ENCODE results near the gene FANCL. TPM values are rescaled to one million over a fixed set of nuclear protein-coding genes. Genes with fewer than 3 reads are reported as not detected.
"Not testable (repeated sequence)": the region's sequence is repeated elsewhere in the genome, so short reads cannot be mapped to it uniquely, and the experiment has no call there.

The FANCL gene
- total RNA-seq, 1 experiment from 2014 or later = 36.7 TPM

DNA sequence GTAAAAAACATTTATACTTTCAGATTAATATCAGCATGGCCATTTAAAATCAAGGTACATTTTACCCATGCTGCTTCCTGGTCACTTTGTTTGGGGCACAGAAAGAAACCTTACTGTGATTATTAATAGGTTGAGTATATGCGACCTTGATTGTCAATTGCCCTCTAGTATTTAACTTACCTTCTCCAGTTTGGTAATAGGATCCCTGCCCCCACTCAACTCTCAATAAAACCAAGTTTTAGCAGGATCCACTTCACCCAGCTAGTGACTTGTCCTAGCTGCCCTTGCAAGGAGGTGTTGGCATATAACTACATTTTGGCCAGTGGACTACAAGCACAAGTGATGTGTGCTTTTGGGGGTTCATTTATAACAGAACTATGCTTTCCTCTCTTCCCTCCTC, 34.3 kb downstream of the FANCL start:
- DNase-seq (ENCODE audit: low spot score) = no peak

DNA sequence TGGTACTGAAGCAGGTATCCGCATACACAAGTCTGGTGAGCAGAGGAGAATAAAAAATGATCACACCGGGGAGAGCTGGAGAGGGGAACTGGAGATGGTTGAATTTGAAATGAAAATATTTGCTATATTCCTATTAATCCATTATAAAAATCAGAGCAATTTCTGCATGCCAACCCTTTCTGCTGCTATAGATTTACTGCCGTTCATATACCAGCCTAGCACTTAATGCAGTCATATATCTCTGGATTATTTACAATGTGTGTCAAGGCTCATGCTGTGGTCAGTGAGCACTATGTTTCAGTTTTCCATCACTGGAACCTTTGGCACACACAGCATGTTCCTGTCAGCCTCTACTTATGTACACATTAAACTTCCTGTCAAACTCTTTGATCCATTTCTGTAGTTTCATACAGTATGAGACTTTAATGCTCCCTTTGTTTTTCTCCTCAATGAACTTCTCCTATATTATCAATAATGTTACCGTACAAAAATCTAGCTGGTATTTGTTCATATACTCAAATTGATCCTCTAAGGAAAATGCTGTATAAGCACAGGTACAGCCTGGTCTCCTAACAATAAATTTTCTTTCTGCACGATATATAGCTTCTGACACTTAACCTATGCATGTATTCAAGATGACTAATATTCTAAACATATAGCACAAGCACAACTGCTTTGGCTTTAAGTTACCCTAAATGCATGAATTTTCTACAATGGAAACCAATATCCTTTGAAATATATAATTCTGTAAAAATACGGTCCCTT, 36.7 kb downstream of the FANCL start:
- DNase-seq (ENCODE audit: low spot score) = no peak

DNA sequence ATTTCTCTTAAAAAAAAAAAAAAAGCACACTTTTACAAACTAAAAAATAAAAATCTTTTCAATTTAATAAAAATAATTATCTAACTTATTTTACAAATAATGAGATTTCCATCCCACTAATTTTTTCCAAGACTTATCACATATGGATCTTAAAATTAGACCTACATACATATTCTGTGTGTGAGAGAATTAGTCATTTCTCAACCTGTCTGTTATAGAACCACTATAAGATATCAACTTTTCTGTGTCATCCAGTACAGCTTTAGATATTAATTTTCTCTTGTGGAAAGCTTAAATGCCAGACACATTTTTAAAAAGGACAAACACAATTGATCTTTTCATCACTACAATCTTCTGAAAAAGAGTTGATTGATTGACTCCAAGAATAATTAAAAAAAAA, 38.1 kb downstream of the FANCL start:
- DNase-seq (ENCODE audit: low spot score) = no peak

DNA sequence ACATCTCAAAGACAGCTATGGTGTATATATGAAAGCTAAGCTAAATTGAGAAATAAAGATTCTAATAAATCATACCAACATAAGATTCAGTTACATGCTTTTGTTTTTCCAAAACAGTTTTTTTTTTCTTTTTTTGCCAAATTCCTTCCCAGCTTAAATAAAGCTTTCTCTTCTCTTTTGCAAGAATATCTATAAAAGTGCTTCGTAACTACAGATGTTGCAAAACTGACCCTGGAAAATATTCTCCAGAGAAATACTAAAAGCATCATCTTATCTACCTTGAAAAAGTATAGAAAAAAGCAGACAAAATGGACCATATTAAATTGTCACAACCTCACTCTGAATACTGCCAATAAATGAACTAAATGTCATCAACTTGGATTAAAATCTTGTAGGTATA, 38.7 kb downstream of the FANCL start:
- DNase-seq (ENCODE audit: low spot score) = no peak

DNA sequence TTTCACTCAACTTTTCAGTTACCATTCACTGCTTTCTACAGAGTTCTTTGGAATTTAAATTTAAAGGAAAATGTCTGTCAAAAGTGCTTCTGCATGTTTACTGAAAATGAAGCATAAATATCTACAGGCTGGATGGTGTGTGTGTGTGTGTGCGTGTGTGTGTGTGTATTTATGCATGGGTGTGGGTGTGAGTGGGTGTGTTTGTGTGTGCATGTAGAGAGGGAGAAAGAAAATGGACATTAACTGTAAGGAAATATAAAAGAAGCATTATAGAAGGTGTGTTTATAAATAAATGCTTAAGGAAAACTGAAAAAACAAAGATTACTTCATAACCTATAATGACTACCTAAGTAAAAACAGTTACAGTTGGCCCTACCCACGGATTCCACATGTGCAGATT, 43.2 kb downstream of the FANCL start:
- no peak for DNase-seq (ENCODE audit: low spot score)

DNA sequence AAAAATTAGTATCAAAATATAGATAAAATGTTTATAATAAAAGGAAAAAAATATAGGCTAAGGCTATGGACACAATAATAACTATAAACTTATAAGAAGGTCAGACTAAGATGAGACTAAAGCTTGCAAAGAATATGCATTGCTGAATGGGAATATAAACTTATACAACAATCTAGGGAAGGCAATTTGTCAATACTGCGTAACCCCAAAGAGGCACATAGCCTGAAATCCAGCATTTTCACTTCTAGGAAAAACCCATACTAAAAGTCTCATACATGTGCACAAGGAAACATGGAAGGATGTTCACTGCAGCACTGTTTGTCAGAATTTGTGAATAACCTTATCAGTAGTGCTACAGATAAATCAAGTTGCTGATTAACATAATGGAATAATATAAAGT, 45.5 kb downstream of the FANCL start:
- DNase-seq (ENCODE audit: low spot score) = no peak

DNA sequence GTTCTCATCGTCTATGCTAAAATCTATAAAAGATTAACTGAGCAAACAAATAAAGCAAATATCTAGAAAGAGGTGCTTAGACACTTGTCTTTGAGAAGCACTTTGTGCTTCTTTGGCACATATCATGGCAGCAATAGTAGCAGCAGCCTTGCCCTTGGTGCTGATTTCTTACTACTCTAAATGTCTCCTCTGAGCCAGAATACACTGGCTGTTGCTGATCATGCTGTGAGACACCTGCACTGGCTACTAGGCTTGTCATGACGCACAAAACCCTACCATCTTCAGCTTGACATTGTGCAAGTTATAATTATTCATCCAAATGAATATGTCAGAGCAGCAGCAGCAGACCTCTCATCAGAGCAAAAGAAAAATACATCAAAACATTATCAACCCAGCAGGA, 46.7 kb downstream of the FANCL start:
- no peak for DNase-seq (ENCODE audit: low spot score)

DNA sequence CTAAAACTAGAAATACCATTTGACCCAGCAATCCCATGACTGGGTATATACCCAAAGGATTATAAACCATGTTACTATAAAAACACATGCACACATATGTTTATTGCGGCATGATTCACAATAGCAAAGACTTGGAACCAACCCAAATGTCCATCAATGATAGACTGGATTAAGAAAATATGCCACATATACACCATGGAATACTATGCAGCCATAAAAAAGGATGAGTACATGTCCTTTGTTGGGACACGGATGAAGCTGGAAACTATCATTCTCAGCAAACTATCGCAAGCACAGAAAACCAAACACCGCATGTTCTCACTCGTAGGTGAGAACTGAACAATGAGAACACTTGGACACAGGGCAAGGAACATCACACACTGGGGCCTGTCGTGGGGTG, 54.1 kb downstream of the FANCL start:
- DNase-seq (ENCODE audit: low spot score) = not testable (repeated sequence)

DNA sequence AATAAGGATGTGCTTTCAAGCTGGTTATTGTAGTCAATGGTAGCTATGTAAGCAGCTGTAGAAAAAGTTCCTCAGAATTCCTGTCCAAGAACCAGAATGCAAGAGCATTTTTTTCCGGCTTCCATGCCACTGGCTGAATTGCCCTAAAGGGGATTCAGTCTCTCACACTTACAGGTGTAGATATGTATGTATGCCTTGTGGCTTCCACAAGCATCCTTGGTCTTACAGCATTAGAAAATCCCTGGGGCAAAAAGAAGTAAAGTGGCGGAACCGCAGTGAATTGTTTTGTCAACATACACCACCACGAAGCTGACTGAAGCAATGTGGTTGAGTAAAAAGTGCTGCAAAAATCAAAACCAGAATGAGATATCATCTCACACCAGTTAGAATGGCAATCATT, 54.6 kb downstream of the FANCL start:
- DNase-seq (ENCODE audit: low spot score) = no peak

DNA sequence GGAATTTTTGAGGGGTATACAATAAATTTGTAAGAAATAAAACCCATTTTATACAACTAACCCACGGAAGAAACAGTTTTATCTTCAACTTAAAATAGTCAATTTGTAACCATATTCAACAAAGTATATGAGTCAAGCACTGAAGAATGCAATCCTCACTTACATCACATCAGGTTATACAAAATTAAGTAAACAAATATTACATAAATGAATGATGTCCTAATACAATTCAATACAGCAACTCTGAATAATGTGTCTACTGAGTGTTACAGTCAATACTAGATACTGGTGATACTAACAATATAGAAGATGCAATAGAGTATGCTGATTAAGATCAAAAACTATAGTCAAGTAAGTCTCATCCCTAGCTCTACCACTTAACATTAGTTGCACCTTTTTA, 58.6 kb downstream of the FANCL start:
- DNase-seq (ENCODE audit: low spot score) = no peak

DNA sequence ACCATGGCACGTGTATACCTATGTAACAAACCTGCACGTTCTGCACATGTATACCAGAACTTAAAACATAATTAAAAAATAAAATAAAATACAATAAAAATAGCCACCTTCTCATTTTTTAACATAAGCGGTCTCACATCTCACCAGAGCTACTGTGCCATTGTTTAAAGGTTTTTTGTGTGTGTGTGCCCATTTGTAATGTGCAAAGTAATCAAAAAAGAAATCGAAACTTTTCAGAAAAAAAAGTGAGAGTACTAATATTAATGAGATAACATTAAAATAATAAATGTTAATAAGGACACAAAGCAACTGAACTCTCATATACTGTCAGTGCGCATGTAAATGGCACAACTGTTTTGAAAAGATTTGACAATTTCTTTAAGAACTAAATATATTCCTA, 60.5 kb downstream of the FANCL start:
- no peak for DNase-seq (ENCODE audit: low spot score)

DNA sequence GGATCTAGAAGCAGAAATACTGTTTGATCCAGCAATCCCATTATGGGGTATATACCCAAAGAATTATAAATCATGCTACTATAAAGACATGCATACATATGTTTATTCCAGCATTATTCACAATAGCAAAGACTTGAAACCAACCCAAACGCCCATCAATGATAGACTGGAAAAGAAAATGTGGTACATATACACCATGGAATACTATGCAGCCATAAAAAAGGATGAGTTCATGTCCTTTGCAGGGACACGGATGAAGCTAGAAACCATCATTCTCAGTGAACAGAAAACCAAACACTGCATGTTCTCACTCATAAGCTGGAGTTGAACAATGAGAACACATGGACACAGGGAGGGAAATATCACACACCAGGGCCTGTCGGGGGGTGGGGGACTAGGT, 61.0 kb downstream of the FANCL start:
- DNase-seq (ENCODE audit: low spot score) = not testable (repeated sequence)

DNA sequence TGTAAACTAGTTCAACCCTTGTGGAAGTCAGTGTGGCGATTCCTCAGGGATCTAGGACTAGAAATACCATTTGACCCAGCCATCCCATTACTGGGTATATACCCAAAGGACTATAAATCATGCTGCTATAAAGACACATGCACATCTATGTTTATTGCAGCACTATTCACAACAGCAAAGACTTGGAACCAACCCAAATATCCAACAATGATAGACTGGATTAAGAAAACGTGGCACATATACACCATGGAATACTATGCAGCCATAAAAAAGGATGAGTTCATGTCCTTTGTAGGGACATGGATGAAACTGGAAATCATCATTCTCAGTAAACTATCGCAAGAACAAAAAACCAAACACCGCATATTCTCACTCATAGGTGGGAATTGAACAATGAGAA, 63.9 kb downstream of the FANCL start:
- DNase-seq (ENCODE audit: low spot score) = not testable (repeated sequence)

DNA sequence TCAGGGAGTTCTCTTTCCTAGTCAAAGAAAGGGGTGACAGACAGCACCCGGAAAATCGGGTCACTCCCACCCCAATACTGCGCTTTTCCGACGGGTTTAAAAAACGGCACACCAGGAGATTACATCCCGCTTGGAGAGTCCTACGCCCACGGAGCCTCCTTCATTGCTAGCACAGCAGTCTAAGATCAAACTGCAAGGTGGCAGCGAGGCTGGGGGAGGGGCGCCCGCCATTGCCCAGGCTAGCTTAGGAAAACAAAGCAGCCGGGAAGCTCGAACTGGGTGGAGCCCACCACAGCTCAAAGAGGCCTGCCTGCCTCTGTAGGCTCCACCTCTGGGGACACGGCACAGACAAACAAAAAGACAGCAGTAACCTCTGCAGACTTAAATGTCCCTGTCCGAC, 69.3 kb downstream of the FANCL start:
- not testable (repeated sequence) for DNase-seq (ENCODE audit: low spot score)

DNA sequence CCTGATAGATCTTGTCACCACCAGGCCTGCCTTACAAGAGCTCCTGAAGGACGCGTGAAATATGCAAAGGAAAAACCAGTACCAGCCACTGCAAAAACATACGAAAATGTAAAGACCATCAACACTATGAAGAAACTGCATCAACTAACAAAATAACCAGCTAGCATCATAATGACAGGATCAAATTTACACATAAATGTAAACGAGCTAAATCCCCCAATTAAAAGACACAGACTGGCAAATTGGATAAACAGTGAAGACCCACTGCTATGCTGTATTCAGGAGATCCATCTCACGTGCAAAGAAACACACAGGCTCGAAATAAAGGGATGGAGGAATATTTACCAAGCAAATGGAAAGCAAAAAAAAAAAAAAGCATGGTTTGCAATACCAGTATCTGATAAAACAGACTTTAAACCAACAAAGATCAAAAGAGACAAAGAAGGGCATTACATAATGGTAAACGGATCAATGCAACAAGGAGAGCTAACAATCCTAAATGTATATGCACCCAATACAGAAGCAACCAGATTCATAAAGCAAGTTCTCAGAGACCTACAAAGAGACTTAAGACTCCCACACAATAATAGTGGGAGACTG, 70.7 kb downstream of the FANCL start:
- DNase-seq (ENCODE audit: low spot score) = not testable (repeated sequence)

DNA sequence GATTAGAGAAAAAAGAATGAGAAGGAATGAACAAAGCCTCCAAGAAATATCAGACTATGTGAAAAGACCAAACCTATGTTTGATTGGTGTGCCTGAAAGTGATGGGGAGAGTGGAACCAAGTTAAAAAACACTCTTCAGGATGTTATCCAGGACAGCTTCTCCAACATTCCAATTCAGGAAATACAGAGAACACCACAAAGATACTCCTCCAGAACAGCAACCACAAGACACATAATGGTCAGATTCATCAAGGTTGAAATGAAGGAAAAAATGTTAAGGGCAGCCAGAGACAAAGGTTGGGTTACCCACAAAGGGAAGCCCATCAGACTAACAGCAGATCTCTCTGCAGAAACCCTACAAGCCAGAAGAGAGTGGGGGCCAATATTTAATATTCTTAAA, 71.3 kb downstream of the FANCL start:
- not testable (repeated sequence) for DNase-seq (ENCODE audit: low spot score)

DNA sequence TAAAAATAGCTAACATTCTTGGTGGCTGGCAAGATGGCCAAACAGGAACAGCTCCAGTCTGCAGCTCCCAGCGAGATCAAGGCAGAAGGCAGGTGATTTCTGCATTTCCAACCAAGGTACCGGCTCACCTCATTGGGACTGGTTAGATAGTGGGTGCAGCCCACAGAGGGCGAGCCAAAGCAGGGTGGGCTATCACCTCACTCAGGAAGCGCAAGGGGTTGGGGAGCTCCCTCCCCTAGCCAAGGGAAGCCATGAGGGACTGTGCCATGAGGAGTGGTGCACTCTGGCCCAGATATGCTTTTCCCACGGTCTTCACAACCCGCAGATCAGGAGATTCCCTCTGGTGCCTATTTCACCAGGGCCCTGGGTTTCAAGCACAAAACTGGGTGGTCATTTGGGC, 73.0 kb downstream of the FANCL start:
- not testable (repeated sequence) for DNase-seq (ENCODE audit: low spot score)

DNA sequence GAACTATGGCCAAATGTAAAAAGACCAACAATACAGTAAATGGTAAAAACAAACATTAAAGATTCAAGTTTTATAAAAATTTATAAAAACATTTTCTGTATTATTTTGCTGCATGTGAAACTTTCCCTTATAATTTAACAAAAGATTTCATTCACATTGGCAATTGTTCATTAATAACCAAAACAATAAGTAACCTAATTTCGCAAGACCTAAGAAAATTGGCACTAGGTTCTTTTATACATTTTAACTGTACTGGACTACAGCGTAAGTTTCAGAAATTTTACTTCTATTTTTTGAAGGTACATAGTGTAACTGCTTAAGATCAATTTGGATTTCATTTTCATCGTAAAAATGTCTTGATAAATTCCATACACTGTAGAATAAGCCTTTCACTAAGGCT, 77.2 kb downstream of the FANCL start:
- DNase-seq (ENCODE audit: low spot score) = no peak

DNA sequence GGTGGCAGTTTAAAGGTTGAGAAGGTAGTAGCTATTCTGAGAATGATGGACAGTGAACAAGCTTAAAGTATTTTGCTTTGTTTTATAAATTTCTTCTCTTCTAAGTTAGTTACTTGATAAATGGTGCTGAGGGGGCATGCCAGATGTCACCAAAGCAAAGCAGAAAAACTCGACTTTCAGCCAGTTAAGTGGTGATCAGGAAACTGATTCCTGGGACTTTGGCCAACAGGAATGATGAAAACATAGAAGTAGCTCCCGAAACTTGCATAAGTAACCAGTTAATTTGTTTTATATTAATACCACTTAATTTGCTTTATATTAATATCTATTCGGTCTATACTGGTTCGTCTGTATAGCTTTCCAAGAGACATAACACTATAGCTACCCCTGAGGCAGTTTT, 82.6 kb downstream of the FANCL start:
- DNase-seq (ENCODE audit: low spot score) = no peak

DNA sequence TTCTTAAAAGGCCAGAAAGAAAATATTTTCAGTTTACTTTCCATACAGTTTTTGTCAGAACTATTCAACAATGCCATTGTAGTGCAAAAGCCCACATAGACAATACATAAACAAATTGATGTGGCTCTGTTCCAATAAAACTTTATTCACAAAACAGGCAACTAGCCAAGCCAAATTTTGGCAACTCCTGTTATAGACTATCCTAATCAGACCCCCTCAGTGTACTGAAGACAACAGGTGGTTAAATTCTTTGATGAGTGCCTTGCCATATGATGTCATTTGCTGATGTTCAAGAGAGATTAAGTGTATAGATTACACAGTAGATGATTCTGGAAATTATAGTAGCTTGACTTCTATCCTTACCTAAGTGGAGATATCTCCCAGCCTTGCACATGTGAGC, 83.4 kb downstream of the FANCL start:
- DNase-seq (ENCODE audit: low spot score) = no peak

DNA sequence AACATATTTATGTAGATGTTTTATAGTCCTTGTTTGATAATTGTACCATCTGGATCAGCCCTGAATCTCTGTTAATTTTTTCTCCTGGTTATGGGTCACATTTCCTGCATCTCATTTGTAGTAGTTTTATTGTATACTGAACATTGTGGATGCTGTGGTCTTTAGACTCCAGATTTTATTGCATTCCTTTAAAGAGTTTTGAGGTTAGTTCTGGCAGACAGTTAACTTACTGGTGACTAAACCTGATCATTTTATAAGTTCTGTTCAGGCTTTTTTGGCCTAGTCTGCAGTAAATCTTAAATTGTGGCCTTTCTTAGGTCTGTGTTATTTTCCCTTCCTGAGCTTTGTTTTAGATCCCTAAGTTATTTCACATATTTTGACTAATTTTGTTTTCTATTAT, 84.3 kb downstream of the FANCL start:
- DNase-seq (ENCODE audit: low spot score) = peak; percentile 29

DNA sequence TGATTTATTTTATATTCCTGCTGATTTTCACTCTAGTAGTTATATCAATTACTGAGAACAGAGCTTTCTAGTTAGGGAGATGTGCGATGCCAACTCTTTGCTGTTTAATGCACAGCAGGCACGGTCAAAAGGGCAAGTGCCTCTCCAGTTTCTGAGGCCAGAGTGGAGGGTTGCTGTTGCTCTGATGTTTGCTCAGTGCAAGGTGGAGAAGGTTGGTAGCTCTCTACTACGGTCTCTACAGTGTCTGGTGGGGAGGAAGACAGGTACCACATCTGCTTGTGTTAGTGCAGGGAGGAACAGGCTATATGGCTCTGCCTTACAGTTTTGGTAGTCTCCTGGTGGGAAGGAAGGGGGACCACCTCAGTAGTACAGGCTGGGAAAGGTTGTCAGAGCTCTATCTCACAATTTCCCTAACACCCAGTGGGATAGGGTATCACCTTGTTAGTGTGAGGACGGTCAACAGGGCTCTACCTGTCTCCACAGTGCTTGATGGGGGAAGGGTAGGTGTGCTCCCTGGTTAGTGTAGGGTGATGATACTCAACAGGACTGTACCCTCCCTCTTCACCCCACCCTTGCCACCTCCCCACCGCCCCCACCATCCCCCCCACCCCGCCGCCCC, 85.9 kb downstream of the FANCL start:
- DNase-seq (ENCODE audit: low spot score) = no peak

DNA sequence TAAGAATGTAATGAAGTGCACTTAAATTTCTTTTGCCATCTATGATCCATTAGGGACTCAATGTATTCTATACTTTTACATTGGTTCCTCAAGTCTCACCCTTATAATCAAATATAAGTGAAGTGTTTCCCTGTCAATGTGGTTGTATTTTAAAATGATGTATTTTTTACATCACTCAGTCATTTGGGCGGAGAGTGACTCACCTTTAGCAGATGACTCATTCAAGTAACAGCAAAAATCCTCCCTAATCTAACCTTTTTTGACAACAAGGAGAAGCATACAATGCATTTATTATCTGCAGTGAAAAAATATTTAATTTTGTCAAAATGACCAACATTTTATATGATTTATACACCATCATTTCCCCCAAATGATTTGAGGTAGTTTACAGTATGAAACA, 94.4 kb downstream of the FANCL start:
- DNase-seq (ENCODE audit: low spot score) = peak; percentile 36

Data from A172 (cell line).